ENCODE measurements around the gene LHX6. TPM values are rescaled to one million over a fixed set of nuclear protein-coding genes. Genes with fewer than 3 reads are reported as not detected.

The LHX6 gene
- total RNA-seq, 1 donor from 2014 or later, result 0.34 TPM

- H3K27me3 ChIP-seq (ENCODE audit: insufficient read depth, low read length), result peaks cover 27% of the 10 kb centered on the region
- no peaks in the 10 kb centered on the region for H3K9me3 ChIP-seq (ENCODE audit: insufficient read depth, low read depth, low read length)
- peaks cover 23% of the 10 kb centered on the region for H3K27me3 Mint-ChIP-seq (ENCODE audit: low read depth, unreplicated experiment)
- H3K79me2 ChIP-seq (ENCODE audit: insufficient read depth, low read length), result no peaks in the 10 kb centered on the region
- no peaks in the 10 kb centered on the region for H3K36me3 Mint-ChIP-seq (ENCODE audit: low read depth, unreplicated experiment)
- no peaks in the 10 kb centered on the region for H3K36me3 ChIP-seq (ENCODE audit: insufficient read depth, low read length)
- peaks cover 6% of the 10 kb centered on the region for H3K4me1 Mint-ChIP-seq (ENCODE audit: low read depth, unreplicated experiment)
- no peak overlapping the region for H3K27ac ChIP-seq (ENCODE audit: low read depth, low read length)
- no peak overlapping the region for H3K4me3 ChIP-seq (ENCODE audit: insufficient read depth, low read depth, low read length)
- no peaks in the 10 kb centered on the region for H3K9me3 Mint-ChIP-seq (ENCODE audit: unreplicated experiment)
- no peaks in the 10 kb centered on the region for H4K20me1 ChIP-seq (ENCODE audit: insufficient read depth, low read length)
- FAIRE-seq (no peak), DNase-seq (ENCODE audit: low read depth) (peak; percentile 3)
- no peak overlapping the region for H2AFZ ChIP-seq (ENCODE audit: low read depth, low read length)
- no peak overlapping the region for H3K4me3 Mint-ChIP-seq (ENCODE audit: unreplicated experiment)
- no peak overlapping the region for H3K27ac Mint-ChIP-seq (ENCODE audit: unreplicated experiment)
- H3K9ac ChIP-seq (ENCODE audit: low read length), result no peak overlapping the region
- H3K4me1 ChIP-seq (ENCODE audit: insufficient read depth, low read length), result peaks cover 10% of the 10 kb centered on the region
- H3K4me2 ChIP-seq (ENCODE audit: low read length), result peak overlapping the region; percentile 54
- TF ChIP-seq EZH2 (IDR thresholded peaks at IDR 0.05; ENCODE audit: insufficient read depth, low read length), result no peak
- no peak for TF ChIP-seq CTCF (IDR thresholded peaks at IDR 0.05; ENCODE audit: insufficient read depth, low read depth, low read length)
Observed at GRCh38 chr9:122179690-122180074, 49.1 kb downstream of the LHX6 start.

GRCh38 chr9:122179054-122179689, 49.6 kb downstream of the LHX6 start:
- peaks cover 6% of the 10 kb centered on the region for H3K4me1 Mint-ChIP-seq (ENCODE audit: low read depth, unreplicated experiment)
- Histone ChIP-seq H3K27me3 (ENCODE audit: insufficient read depth, low read length) (peaks cover 24% of the 10 kb centered on the region), H3K4me1 (ENCODE audit: insufficient read depth, low read length) (peaks cover 10% of the 10 kb centered on the region), H3K36me3 (ENCODE audit: insufficient read depth, low read length) (no peaks in the 10 kb centered on the region), H4K20me1 (ENCODE audit: insufficient read depth, low read length) (no peaks in the 10 kb centered on the region), H3K4me2 (ENCODE audit: low read length) (peak overlapping the region; percentile 54), H3K9me3 (ENCODE audit: insufficient read depth, low read depth, low read length) (no peaks in the 10 kb centered on the region), H2AFZ (ENCODE audit: low read depth, low read length) (no peak overlapping the region), H3K4me3 (ENCODE audit: insufficient read depth, low read depth, low read length) (no peak overlapping the region), H3K79me2 (ENCODE audit: insufficient read depth, low read length) (no peaks in the 10 kb centered on the region), H3K9ac (ENCODE audit: low read length) (no peak overlapping the region), H3K27ac (ENCODE audit: low read depth, low read length) (no peak overlapping the region)
- H3K27me3 Mint-ChIP-seq (ENCODE audit: low read depth, unreplicated experiment), result peaks cover 27% of the 10 kb centered on the region
- no peaks in the 10 kb centered on the region for H3K36me3 Mint-ChIP-seq (ENCODE audit: low read depth, unreplicated experiment)
- no peaks in the 10 kb centered on the region for H3K9me3 Mint-ChIP-seq (ENCODE audit: unreplicated experiment)
- no peak for DNase-seq (ENCODE audit: low read depth)
- no peak for TF ChIP-seq EZH2 (IDR thresholded peaks at IDR 0.05; ENCODE audit: insufficient read depth, low read length)
- TF ChIP-seq CTCF (IDR thresholded peaks at IDR 0.05; ENCODE audit: insufficient read depth, low read depth, low read length), result no peak
- H3K27ac Mint-ChIP-seq (ENCODE audit: unreplicated experiment), result no peak overlapping the region
- no peak for FAIRE-seq
- no peak overlapping the region for H3K4me3 Mint-ChIP-seq (ENCODE audit: unreplicated experiment)

GRCh38 chr9:122176916-122177315, 51.8 kb downstream of the LHX6 start:
- Histone ChIP-seq H3K27me3 (ENCODE audit: insufficient read depth, low read length) (peaks cover 23% of the 10 kb centered on the region), H3K4me1 (ENCODE audit: insufficient read depth, low read length) (peaks cover 10% of the 10 kb centered on the region), H3K4me2 (ENCODE audit: low read length) (no peak overlapping the region), H3K9me3 (ENCODE audit: insufficient read depth, low read depth, low read length) (no peaks in the 10 kb centered on the region), H3K4me3 (ENCODE audit: insufficient read depth, low read depth, low read length) (no peak overlapping the region), H3K79me2 (ENCODE audit: insufficient read depth, low read length) (no peaks in the 10 kb centered on the region), H3K36me3 (ENCODE audit: insufficient read depth, low read length) (no peaks in the 10 kb centered on the region), H3K9ac (ENCODE audit: low read length) (no peak overlapping the region), H3K27ac (ENCODE audit: low read depth, low read length) (no peak overlapping the region), H2AFZ (ENCODE audit: low read depth, low read length) (no peak overlapping the region), H4K20me1 (ENCODE audit: insufficient read depth, low read length) (no peaks in the 10 kb centered on the region)
- Mint-ChIP-seq H3K4me3 (ENCODE audit: unreplicated experiment) (no peak overlapping the region), H3K27me3 (ENCODE audit: low read depth, unreplicated experiment) (peaks cover 29% of the 10 kb centered on the region), H3K27ac (ENCODE audit: unreplicated experiment) (no peak overlapping the region), H3K36me3 (ENCODE audit: low read depth, unreplicated experiment) (no peaks in the 10 kb centered on the region), H3K9me3 (ENCODE audit: unreplicated experiment) (peaks cover 3% of the 10 kb centered on the region), H3K4me1 (ENCODE audit: low read depth, unreplicated experiment) (peaks cover 6% of the 10 kb centered on the region)
- TF ChIP-seq EZH2 (IDR thresholded peaks at IDR 0.05; ENCODE audit: insufficient read depth, low read length) (no peak), CTCF (IDR thresholded peaks at IDR 0.05; ENCODE audit: insufficient read depth, low read depth, low read length) (no peak)
- no peak for DNase-seq (ENCODE audit: low read depth)
- FAIRE-seq, result no peak
